ENCODE measurements around the gene EBF4. TPM values are rescaled to one million over a fixed set of nuclear protein-coding genes. Genes with fewer than 3 reads are reported as not detected.
"Not testable (repeated sequence)": the region's sequence is repeated elsewhere in the genome, so short reads cannot be mapped to it uniquely, and the experiment has no call there.

Gene EBF4
- total and polyA plus RNA-seq, 2 of the 8 experiments (the other 6 are each of a cell fraction or from before 2014, with no cell fraction given): 1.2 to 2.9 TPM

DNA sequence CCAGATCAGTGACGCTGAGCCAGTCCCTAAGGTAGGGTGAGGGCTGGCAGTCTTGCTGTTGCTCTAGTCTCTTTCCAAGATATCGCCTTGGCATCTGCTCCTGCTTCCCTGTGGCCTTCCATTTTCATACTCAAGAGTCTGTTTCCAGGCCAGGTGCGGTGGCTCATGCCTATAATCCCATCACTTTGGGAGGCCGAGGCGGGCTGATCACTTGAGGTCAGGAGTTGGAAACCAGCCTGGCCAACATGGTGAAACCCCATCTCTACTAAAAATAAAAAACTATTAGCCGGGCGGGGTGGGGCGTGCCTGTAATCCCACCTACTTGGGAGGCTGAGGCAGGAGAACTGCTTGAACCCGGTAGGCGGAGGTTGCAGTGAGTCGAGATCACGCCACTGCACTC lies 77.5 kb downstream of the EBF4 start:
- H4K20me1 ChIP-seq (replicated peaks in 1 of 2; ENCODE audit: control insufficient read depth in 1 of 2, insufficient read depth in 2 of 2, low read length in 2 of 2); H3K79me2 ChIP-seq (ENCODE audit: control insufficient read depth in 1 of 2, insufficient read depth in 2 of 2, low read length in 2 of 2); H2BK15ac ChIP-seq (ENCODE audit: low read length); H3K23me2 ChIP-seq (ENCODE audit: low read depth, low read length); H2BK5ac ChIP-seq (ENCODE audit: low read depth, low read length); H4K8ac ChIP-seq (ENCODE audit: extremely low read depth, insufficient read depth, low read length); H4K5ac ChIP-seq (ENCODE audit: insufficient read length, low read depth, low read length); H3K4ac ChIP-seq (replicated peaks; ENCODE audit: insufficient read length, low read depth, low read length); H3K14ac ChIP-seq (ENCODE audit: insufficient read length); H3K18ac ChIP-seq (ENCODE audit: extremely low read depth, low read length); H3K4me3 ChIP-seq (ENCODE audit: extremely low read depth in 1 of 4, insufficient read depth in 2 of 4, low read depth in 3 of 4, low read length in 4 of 4); H3K56ac ChIP-seq (replicated peaks; ENCODE audit: insufficient read length, low read depth, low read length); H2BK120ac ChIP-seq (replicated peaks; ENCODE audit: low read depth, low read length); H3K9ac ChIP-seq (replicated peaks in 1 of 4; ENCODE audit: extremely low read depth in 1 of 4, low read depth in 3 of 4, low read length in 3 of 4); H3K27ac ChIP-seq (ENCODE audit: low read depth, low read length); H3K4me2 ChIP-seq (ENCODE audit: insufficient read depth in 1 of 2, low read depth in 2 of 2, low read length in 2 of 2); FAIRE-seq; H3K4me1 ChIP-seq (replicated peaks in 1 of 4; ENCODE audit: control insufficient read depth in 3 of 4, insufficient read depth in 4 of 4, low read length in 3 of 4); H3K9me3 ChIP-seq (ENCODE audit: insufficient read depth in 2 of 2, low read depth in 1 of 2, low read length in 1 of 2); H3K79me1 ChIP-seq (ENCODE audit: low read depth, low read length); DNase-seq (ENCODE audit: low read depth in 1 of 2, low spot score in 2 of 2); H2BK20ac ChIP-seq (ENCODE audit: low read length); H3K23ac ChIP-seq (ENCODE audit: insufficient read length); H2BK12ac ChIP-seq (ENCODE audit: low read depth, low read length); H3K27me3 ChIP-seq (replicated peaks in 1 of 4; ENCODE audit: control insufficient read depth in 3 of 4, extremely low read depth in 1 of 4, insufficient read depth in 3 of 4, low read length in 3 of 4); POLR2A ChIA-PET (ENCODE audit: partially characterized antibody); H3K36me3 ChIP-seq (ENCODE audit: control insufficient read depth in 2 of 4, insufficient read depth in 4 of 4, low read length in 3 of 4); H4K91ac ChIP-seq (replicated peaks; ENCODE audit: insufficient read length, low read length); H2AK5ac ChIP-seq (ENCODE audit: low read depth, low read length); H2AFZ ChIP-seq (ENCODE audit: low read length): not testable (repeated sequence)
- CTCF ChIA-PET (ENCODE audit: partially characterized antibody): interaction anchor here (0.6 to 6.5 kb wide), 3 partner anchors 17 to 1484 kb away, joined by 3 to 43 read pairs (median 3); no protein-coding TSS in a partner anchor
- WGBS, 2 experiments (ENCODE audit: extremely low coverage in 1 of 2, insufficient coverage in 1 of 2, insufficient read length in 1 of 2, insufficient replicate concordance in 2 of 2, low coverage in 1 of 2, low lambda C conversion rate in 2 of 2, missing lambda C conversion rate in 1 of 2): 82% methylated on average over 12 of the region's 12 CpGs; no CpG with 5 or more reads in 1 of the 2 experiments

Data from H1 (cell line).